Epithelial cell of esophagus (primary cell): ENCODE results near the gene ST6GALNAC2.
"Not testable (repeated sequence)": the region's sequence is repeated elsewhere in the genome, so short reads cannot be mapped to it uniquely, and the experiment has no call there.

Experiments used
- DNase-seq: peaks from one replicate; pipeline ENCODE4 v3.0.0; 2010; ENCODE audit warnings: low read depth
- H3K4me3 ChIP-seq: 2 replicates; pipeline ENCODE4 v1.5.1; 2011; ENCODE audit warnings: mild to moderate bottlenecking, low read length, control low read depth
- CTCF ChIP-seq: IDR thresholded peaks from 2 replicates; pipeline ENCODE4 v1.5.1; 2011; ENCODE audit warnings: low read depth, mild to moderate bottlenecking, low read length, control low read depth, inconsistent platforms; ENCODE audit not compliant: insufficient read depth; ENCODE audit errors: missing control alignments

The ST6GALNAC2 gene

GRCh38 chr17:76566613-76566943, 19.1 kb downstream of the ST6GALNAC2 start:
- no peak for DNase-seq
- TF ChIP-seq CTCF = no peak
- no peak overlapping the region for H3K4me3 ChIP-seq

DNA sequence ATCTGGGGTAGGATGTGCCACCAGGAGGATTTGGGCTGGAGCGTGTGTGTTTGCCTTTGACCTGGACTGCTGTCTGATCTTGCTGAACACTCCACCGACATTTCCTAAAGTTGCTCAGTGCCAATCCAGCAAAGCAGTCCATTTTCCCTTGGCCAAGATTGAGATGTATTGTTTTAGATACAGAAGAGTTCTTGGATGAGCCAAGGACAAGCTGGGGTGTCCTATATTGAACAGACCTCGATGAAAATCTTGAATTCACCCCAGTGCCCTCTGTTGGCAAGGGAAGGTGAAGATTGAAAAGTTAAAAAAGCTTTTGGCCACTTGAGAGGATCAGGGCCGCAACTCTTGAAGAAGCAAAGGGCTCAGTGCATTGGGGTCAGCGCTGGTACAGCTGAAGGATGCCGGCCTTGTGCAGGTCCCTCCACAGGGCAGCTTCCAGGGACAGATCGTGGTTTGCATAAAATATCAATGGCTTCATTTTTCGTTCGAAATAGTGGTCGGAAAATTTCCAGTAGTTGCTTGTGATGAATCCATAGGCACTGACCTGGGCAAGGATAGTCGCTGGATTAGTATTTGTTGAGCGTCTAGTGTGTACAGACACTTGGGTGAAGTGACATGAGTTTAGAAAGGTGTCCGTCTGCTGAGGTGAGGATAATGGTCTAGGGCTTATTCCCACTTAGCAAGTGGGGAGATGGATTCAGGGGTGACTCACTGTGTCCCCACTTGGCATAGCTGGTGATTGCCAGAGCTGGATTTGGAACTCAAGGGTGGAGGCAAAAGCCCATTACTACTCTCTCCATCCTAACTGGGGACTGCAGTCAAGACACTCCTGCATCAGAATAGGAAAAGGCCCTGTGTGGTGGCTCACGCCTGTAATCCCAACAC, 19.7 kb downstream of the ST6GALNAC2 start:
- DNase-seq = no peak
- H3K4me3 ChIP-seq = no peak overlapping the region
- TF ChIP-seq CTCF = no peak

- H3K4me3 ChIP-seq = not testable (repeated sequence)
- DNase-seq = peak; percentile 68
Observed at GRCh38 chr17:76564991-76565727, 20.5 kb downstream of the ST6GALNAC2 start.

DNA sequence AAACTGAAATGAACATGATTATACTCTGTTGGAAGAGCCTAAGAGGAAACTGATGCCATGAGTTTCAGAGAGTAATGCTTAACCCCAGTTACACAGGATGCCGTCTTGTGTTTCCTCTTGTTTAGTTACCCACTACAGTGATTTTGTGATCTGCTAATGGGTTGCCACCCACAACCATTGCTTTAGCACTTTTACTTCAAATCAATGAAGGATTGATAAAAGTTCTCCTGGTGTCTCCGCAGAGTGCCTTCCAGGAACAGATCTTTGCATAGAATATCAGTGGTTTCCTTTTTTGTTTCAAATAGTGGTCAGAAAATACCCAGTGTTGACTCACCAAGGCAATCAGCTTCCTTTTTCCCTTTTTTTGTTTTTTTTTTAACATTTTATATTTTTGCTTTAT, 22.3 kb downstream of the ST6GALNAC2 start:
- H3K4me3 ChIP-seq, DNase-seq: not testable (repeated sequence)

DNA sequence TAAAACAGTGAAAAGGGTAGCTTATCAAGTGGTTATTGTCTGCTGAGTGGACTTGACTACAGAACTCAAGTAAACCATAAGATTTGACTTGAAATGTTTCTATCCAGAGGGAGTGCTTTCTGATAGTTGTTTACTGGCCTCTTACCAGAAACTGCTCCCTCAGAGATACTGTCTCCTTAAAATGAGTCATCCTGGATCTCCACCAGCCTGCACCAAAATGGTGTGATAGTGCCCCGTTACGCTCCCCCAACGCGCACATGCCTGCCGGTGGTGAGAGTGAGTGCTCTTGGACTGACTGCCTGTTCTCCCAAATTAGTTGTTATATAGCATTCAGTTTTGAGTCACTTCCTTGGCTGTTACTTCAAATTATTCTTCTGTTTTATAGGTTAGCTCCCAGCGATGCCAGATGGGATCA, 22.9 kb downstream of the ST6GALNAC2 start:
- peak; percentile 66 for DNase-seq
- no peak overlapping the region for H3K4me3 ChIP-seq
- no peak for TF ChIP-seq CTCF

- no peak for DNase-seq
- TF ChIP-seq CTCF = no peak
- H3K4me3 ChIP-seq = peak overlapping the region; percentile 1
Observed at GRCh38 chr17:76561799-76562268, 23.8 kb downstream of the ST6GALNAC2 start.

DNA sequence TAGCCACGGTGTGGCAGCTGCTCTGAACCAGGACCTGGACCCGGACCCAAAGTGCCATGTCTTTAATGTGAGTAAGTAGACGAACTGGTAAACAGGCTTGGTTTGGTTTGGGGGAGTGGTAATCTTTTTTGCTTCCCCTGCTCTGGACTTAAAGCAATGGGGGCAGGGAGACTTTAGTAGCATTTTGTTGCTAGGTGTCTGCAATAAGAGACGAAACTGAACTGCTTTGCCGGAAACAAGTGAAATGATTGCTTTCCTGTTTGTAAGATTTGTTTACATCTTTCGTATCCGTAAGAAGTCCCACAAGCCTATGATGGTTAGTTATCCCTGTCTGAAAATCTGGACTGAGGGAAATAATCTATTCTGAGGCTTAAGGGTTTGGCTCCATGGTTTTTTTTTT, 24.3 kb downstream of the ST6GALNAC2 start:
- no peak overlapping the region for H3K4me3 ChIP-seq
- TF ChIP-seq CTCF = no peak
- no peak for DNase-seq

DNA sequence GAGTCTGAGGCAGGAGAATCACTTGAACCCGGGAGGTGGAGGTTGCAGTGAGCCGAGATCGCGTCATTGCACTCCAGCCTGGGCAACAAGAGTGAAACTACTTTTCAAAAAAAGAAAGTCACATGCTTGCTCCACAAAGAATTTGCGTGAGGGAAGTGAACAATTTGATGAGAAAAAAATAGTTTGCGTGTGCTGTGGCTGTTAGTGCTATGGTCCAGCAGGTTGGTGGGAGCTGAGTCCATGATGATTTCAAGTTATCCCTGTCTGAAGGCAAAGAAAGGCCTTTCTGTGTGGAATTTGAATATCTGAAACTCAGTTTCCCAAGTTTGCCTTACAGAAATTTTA, 24.8 kb downstream of the ST6GALNAC2 start:
- peak overlapping the region; percentile 4 for H3K4me3 ChIP-seq
- no peak for TF ChIP-seq CTCF
- no peak for DNase-seq
